Omental fat pad (tissue), 4 donors: Measurements from ENCODE around the gene ALDH3A1. TPM values are rescaled to one million over a fixed set of nuclear protein-coding genes. Genes with fewer than 3 reads are reported as not detected.

Experiments used
- ATAC-seq: fragments of 150-250 bp; one replicate; pipeline ENCODE4 v1.9.1; 2016; ENCODE audit warnings: mild to moderate bottlenecking, moderate library complexity; ENCODE audit not compliant: low FRiP score
- DNase-seq: peaks from one replicate; pipeline ENCODE4 v3.0.0-alpha.2; 2019; ENCODE audit warnings: low spot score
- total RNA-seq, 4 donors: library from RNA; depleted of rRNA; stranded (reverse); fragments of >200 nt; gene quantifications; one replicate each; pipeline ENCODE4 v1.1.0, GENCODE V29; 2016
- TF ChIP-seq, protein P1 (sequence below), 3 donors: fragments of 450-650 bp; IDR thresholded peaks; one replicate each; pipeline ENCODE4 v1.5.1; 2016 to 2017; ENCODE audit warnings: antibody characterized with exemption in 3 of 3, mild to moderate bottlenecking in 3 of 3, moderate library complexity in 2 of 3

The ALDH3A1 gene
- total RNA-seq, 4 donors from 2014 or later: 2.3 to 4.9 (median 3.3) TPM

- no peak for ATAC-seq
- TF ChIP-seq, protein P1, sequence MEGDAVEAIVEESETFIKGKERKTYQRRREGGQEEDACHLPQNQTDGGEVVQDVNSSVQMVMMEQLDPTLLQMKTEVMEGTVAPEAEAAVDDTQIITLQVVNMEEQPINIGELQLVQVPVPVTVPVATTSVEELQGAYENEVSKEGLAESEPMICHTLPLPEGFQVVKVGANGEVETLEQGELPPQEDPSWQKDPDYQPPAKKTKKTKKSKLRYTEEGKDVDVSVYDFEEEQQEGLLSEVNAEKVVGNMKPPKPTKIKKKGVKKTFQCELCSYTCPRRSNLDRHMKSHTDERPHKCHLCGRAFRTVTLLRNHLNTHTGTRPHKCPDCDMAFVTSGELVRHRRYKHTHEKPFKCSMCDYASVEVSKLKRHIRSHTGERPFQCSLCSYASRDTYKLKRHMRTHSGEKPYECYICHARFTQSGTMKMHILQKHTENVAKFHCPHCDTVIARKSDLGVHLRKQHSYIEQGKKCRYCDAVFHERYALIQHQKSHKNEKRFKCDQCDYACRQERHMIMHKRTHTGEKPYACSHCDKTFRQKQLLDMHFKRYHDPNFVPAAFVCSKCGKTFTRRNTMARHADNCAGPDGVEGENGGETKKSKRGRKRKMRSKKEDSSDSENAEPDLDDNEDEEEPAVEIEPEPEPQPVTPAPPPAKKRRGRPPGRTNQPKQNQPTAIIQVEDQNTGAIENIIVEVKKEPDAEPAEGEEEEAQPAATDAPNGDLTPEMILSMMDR (IDR thresholded peaks at IDR 0.05): no peak
- no peak for DNase-seq
Measured at GRCh38 chr17:19724501-19725420, 23.3 kb downstream of the ALDH3A1 start.

DNA sequence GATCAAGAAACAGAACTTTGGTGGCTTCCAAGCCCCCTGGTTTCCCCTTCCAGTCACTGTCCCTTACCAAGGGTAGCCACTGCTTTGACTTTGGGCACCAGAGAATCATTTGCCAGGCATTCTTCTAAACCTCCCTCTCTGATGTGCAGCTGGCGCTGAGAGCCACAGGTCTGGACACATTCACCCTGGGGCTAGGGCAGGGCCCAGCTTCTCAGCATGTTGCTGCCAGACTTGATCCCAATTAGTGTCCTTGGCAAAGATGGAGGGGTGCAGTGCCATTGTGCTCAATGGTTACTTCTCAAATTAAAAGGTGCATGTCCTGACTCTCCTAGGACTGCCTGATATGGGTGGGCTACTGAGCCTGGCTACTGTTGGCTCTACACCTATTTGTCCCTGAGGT lies 24.1 kb downstream of the ALDH3A1 start:
- no peak for DNase-seq
- TF ChIP-seq, protein P1 (IDR thresholded peaks at IDR 0.05): no peak
- no peak for ATAC-seq

DNA sequence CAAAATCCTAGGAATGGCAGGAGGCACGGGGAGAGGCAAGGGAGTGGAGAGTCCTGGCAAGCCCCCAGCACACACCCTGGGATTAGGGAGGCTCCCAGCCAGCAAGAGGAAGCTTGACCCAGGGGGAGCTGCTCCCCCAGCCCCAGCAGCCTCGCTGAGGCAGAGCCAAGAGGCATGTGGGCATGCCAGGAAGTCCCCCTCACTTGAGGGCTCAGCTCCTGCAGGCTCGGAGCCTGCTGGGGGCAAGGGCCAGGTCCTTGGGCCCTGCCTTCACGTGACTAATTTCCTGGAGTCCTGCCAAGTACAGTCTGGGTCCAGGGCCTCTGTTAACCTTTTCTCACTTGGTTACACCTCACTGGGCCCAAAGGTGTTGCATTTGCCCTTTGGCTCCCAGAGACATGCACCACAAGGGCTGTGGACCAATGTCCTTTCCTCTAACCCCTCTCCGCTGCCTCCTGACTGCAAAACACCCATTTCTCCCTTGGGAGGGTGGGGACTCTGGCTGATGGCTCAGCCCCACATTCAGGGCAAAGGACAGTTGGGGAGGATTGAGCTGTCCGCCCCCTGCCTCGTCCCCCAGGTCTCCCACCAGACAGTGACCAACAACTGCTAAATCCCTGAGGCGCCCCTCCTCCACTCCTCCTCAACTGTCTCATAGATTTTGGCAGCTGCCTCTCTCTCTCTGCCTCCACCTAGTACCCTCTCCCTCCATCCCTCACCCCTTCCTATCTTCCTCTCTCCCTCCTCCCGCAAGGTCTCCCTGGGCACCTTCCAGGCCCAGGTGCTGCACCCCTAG lies 27.3 kb downstream of the ALDH3A1 start:
- ATAC-seq: no peak
- TF ChIP-seq, protein P1 (IDR thresholded peaks at IDR 0.05): no peak
- DNase-seq: no peak

- DNase-seq: no peak
- TF ChIP-seq, protein P1 (IDR thresholded peaks at IDR 0.05): no peak
- ATAC-seq: no peak
Measured at GRCh38 chr17:19720210-19720475, 28.0 kb downstream of the ALDH3A1 start.

GRCh38 chr17:19719355-19720209 lies 28.5 kb downstream of the ALDH3A1 start:
- ATAC-seq: no peak
- TF ChIP-seq, protein P1 (IDR thresholded peaks at IDR 0.05): no peak
- no peak for DNase-seq

GRCh38 chr17:19718613-19719354 lies 29.3 kb downstream of the ALDH3A1 start:
- TF ChIP-seq, protein P1 (IDR thresholded peaks at IDR 0.05): no peak
- DNase-seq (no peak), ATAC-seq (no peak)
